ENCODE data around the gene FAM185A. TPM values are rescaled to one million over a fixed set of nuclear protein-coding genes. Genes with fewer than 3 reads are reported as not detected.

The FAM185A gene
- total RNA-seq, 1 donor from 2014 or later, result 8.5 TPM

GRCh38 chr7:102830197-102830596 is 81.4 kb downstream of the FAM185A start:
- Mint-ChIP-seq H3K9me3 (ENCODE audit: unreplicated experiment) (peaks cover 5% of the 10 kb centered on the region), H3K4me1 (ENCODE audit: low read depth, unreplicated experiment) (peaks cover 23% of the 10 kb centered on the region), H3K36me3 (ENCODE audit: unreplicated experiment) (no peaks in the 10 kb centered on the region), H3K27ac (ENCODE audit: unreplicated experiment) (peak overlapping the region; percentile 91), H3K27me3 (ENCODE audit: unreplicated experiment) (no peaks in the 10 kb centered on the region), H3K4me3 (ENCODE audit: unreplicated experiment) (no peak overlapping the region)
- TF ChIP-seq CTCF (IDR thresholded peaks at IDR 0.05; ENCODE audit: partially characterized antibody, unreplicated experiment), result no peak
- DNase-seq, result no peak

- H3K36me3 Mint-ChIP-seq (ENCODE audit: unreplicated experiment), result no peaks in the 10 kb centered on the region
- no peaks in the 10 kb centered on the region for H3K27me3 Mint-ChIP-seq (ENCODE audit: unreplicated experiment)
- no peak for TF ChIP-seq CTCF (IDR thresholded peaks at IDR 0.05; ENCODE audit: partially characterized antibody, unreplicated experiment)
- no peak for DNase-seq
- no peak overlapping the region for H3K4me3 Mint-ChIP-seq (ENCODE audit: unreplicated experiment)
- peaks cover 23% of the 10 kb centered on the region for H3K4me1 Mint-ChIP-seq (ENCODE audit: low read depth, unreplicated experiment)
- no peak overlapping the region for H3K27ac Mint-ChIP-seq (ENCODE audit: unreplicated experiment)
- peaks cover 5% of the 10 kb centered on the region for H3K9me3 Mint-ChIP-seq (ENCODE audit: unreplicated experiment)
These were observed 83.9 kb downstream of the FAM185A start for GRCh38 chr7:102832674-102833073.

- Mint-ChIP-seq H3K27me3 (ENCODE audit: unreplicated experiment) (no peaks in the 10 kb centered on the region), H3K4me1 (ENCODE audit: low read depth, unreplicated experiment) (peaks cover 23% of the 10 kb centered on the region), H3K27ac (ENCODE audit: unreplicated experiment) (no peak overlapping the region), H3K36me3 (ENCODE audit: unreplicated experiment) (no peaks in the 10 kb centered on the region), H3K9me3 (ENCODE audit: unreplicated experiment) (peaks cover 5% of the 10 kb centered on the region), H3K4me3 (ENCODE audit: unreplicated experiment) (no peak overlapping the region)
- TF ChIP-seq CTCF (IDR thresholded peaks at IDR 0.05; ENCODE audit: partially characterized antibody, unreplicated experiment), result no peak
- no peak for DNase-seq
These were observed 84.5 kb downstream of the FAM185A start for GRCh38 chr7:102833343-102833742.

GRCh38 chr7:102834466-102834865 is 85.7 kb downstream of the FAM185A start:
- no peak overlapping the region for H3K4me3 Mint-ChIP-seq (ENCODE audit: unreplicated experiment)
- no peak for DNase-seq
- no peak overlapping the region for H3K27ac Mint-ChIP-seq (ENCODE audit: unreplicated experiment)
- H3K36me3 Mint-ChIP-seq (ENCODE audit: unreplicated experiment), result no peaks in the 10 kb centered on the region
- TF ChIP-seq CTCF (IDR thresholded peaks at IDR 0.05; ENCODE audit: partially characterized antibody, unreplicated experiment), result no peak
- H3K4me1 Mint-ChIP-seq (ENCODE audit: low read depth, unreplicated experiment), result peaks cover 18% of the 10 kb centered on the region
- H3K27me3 Mint-ChIP-seq (ENCODE audit: unreplicated experiment), result no peaks in the 10 kb centered on the region
- H3K9me3 Mint-ChIP-seq (ENCODE audit: unreplicated experiment), result peaks cover 5% of the 10 kb centered on the region

- Mint-ChIP-seq H3K4me3 (ENCODE audit: unreplicated experiment) (no peak overlapping the region), H3K4me1 (ENCODE audit: low read depth, unreplicated experiment) (peaks cover 12% of the 10 kb centered on the region), H3K9me3 (ENCODE audit: unreplicated experiment) (peaks cover 3% of the 10 kb centered on the region), H3K27ac (ENCODE audit: unreplicated experiment) (no peak overlapping the region), H3K36me3 (ENCODE audit: unreplicated experiment) (no peaks in the 10 kb centered on the region), H3K27me3 (ENCODE audit: unreplicated experiment) (no peaks in the 10 kb centered on the region)
- TF ChIP-seq CTCF (IDR thresholded peaks at IDR 0.05; ENCODE audit: partially characterized antibody, unreplicated experiment), result no peak
- no peak for DNase-seq
These were observed 86.2 kb downstream of the FAM185A start for GRCh38 chr7:102834999-102835398.
